Progenitor cell of endocrine pancreas (in vitro differentiated cells): ENCODE data around the gene FAM168B. TPM values are rescaled to one million over a fixed set of nuclear protein-coding genes. Genes with fewer than 3 reads are reported as not detected.

Experiments
- DNase-seq: peaks from one replicate; pipeline ENCODE4 v3.0.0; 2021; ENCODE audit warnings: low spot score; ENCODE audit not compliant: unreplicated experiment
- H3K27ac Mint-ChIP-seq: 2 replicates; pipeline ENCODE4 v1.8.0; 2021; ENCODE audit warnings: mild to moderate bottlenecking, moderate library complexity, mixed read lengths
- H3K27me3 Mint-ChIP-seq: 2 replicates; pipeline ENCODE4 v1.8.0; 2021; ENCODE audit warnings: mixed read lengths
- H3K36me3 Mint-ChIP-seq: 2 replicates; pipeline ENCODE4 v1.8.0; 2022; ENCODE audit warnings: mixed read lengths; ENCODE audit not compliant: insufficient read depth
- H3K4me1 Mint-ChIP-seq: 2 replicates; pipeline ENCODE4 v1.8.0; 2021; ENCODE audit warnings: low read depth, mixed read lengths
- H3K4me3 Mint-ChIP-seq: 2 replicates; pipeline ENCODE4 v1.8.0; 2021; ENCODE audit warnings: low read depth, mild to moderate bottlenecking, moderate library complexity, mixed read lengths
- H3K9me3 Mint-ChIP-seq: 2 replicates; pipeline ENCODE4 v1.8.0; 2021; ENCODE audit warnings: low read depth, mixed read lengths
- CTCF ChIP-seq: fragments of 200-600 bp; sonication (generic); IDR thresholded peaks from one replicate; pipeline ENCODE4 v1.5.0; 2021; ENCODE audit warnings: antibody characterized with exemption, mild to moderate bottlenecking; ENCODE audit not compliant: unreplicated experiment
- total RNA-seq: library from RNA; stranded (reverse); gene quantifications from 2 replicates; pipeline ENCODE4 v1.2.1, GENCODE V29; 2021

Gene FAM168B
- total RNA-seq, 1 donor from 2014 or later: 111 TPM

DNA sequence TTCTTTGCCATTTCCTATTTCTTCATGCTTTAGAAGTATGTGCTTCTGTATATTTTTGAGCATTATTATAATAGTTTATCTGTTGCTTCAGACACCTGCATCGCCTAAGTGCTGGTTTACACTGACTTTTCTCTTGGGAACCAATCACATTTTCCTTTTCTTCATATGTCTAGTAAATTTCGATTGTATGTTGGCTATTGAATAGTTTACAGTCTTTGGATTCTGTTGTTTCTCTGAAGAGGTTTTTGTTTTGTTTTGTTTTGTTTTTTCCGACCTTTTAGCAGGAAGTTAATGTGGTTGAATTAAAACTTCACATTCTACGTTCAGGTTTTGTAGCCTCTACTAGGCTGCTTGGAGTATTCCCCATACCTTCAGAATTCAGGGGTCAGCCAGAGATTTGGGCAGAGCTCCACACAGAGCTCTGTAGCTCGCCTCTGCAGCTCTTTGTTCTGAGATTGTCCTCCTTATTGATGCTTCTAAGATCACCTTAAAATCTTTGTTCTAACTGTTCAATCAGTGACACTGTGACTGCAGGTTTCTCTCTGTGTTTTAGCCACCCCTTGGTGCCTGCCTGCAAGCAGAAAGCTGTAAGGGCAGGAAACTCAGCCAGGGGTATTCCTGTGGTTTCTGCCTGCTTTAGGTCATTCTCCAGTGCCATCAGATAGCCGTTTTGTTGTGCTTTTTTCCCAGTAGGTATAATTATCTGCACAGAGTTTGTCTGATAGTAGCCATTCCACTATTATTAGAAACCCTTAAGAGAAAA is 83.4 kb downstream of the FAM168B start:
- Mint-ChIP-seq H3K9me3 (no peaks in the 10 kb centered on the region), H3K27me3 (peaks cover 27% of the 10 kb centered on the region), H3K36me3 (no peaks in the 10 kb centered on the region), H3K4me1 (no peaks in the 10 kb centered on the region), H3K4me3 (no peak overlapping the region), H3K27ac (no peak overlapping the region)
- no peak for TF ChIP-seq CTCF
- no peak for DNase-seq

DNA sequence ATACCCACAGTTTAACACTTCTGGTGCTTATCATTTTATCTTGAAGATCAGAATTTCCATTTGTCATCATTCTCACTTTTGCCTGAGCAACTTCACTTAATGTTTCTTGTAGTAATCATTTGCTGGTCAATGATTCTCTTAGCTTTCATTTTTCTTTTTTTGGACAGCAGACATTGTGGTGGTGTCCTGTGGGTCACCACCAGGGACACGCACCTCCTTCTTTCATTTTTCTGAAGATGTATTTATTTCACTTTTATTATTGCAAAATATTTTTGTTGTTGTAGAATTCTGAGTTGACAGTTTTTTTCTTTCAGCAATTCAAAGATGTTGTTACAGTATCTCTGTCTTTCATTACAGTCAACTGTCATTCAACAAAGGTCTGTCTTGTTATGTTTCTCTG is 84.3 kb downstream of the FAM168B start:
- Mint-ChIP-seq H3K27ac (no peak overlapping the region), H3K4me3 (no peak overlapping the region), H3K36me3 (no peaks in the 10 kb centered on the region), H3K27me3 (peaks cover 21% of the 10 kb centered on the region), H3K9me3 (no peaks in the 10 kb centered on the region), H3K4me1 (no peaks in the 10 kb centered on the region)
- DNase-seq: no peak
- TF ChIP-seq CTCF: no peak

DNA sequence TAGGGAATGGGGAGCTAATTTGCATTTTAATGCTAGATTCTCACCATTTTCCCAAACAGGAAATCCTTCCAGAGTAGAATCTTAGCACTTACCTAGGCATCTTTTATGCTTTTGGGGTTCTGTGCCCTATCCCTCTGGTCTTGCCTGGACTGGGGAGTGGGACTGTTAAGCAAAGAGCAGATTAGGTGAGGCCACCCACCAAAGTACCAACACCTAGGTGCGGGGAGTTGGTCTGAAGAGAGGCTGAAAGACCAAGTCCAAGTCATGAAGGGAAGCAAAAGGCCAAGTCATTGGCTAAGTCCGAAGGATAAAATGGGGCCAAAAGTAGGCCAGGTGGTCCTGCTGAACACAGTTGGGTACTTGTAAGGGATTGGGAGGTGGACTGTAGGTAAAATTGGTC is 86.7 kb downstream of the FAM168B start:
- H3K9me3 Mint-ChIP-seq: no peaks in the 10 kb centered on the region
- no peak overlapping the region for H3K4me3 Mint-ChIP-seq
- H3K27ac Mint-ChIP-seq: no peak overlapping the region
- DNase-seq: no peak
- TF ChIP-seq CTCF: no peak
- peaks cover 20% of the 10 kb centered on the region for H3K27me3 Mint-ChIP-seq
- H3K4me1 Mint-ChIP-seq: no peaks in the 10 kb centered on the region
- H3K36me3 Mint-ChIP-seq: no peaks in the 10 kb centered on the region

GRCh38 chr2:131005216-131005935 is 87.9 kb downstream of the FAM168B start:
- H3K9me3 Mint-ChIP-seq: no peaks in the 10 kb centered on the region
- no peak for TF ChIP-seq CTCF
- H3K36me3 Mint-ChIP-seq: no peaks in the 10 kb centered on the region
- H3K4me1 Mint-ChIP-seq: no peaks in the 10 kb centered on the region
- no peak overlapping the region for H3K27ac Mint-ChIP-seq
- H3K4me3 Mint-ChIP-seq: no peak overlapping the region
- DNase-seq: no peak
- peaks cover 9% of the 10 kb centered on the region for H3K27me3 Mint-ChIP-seq

DNA sequence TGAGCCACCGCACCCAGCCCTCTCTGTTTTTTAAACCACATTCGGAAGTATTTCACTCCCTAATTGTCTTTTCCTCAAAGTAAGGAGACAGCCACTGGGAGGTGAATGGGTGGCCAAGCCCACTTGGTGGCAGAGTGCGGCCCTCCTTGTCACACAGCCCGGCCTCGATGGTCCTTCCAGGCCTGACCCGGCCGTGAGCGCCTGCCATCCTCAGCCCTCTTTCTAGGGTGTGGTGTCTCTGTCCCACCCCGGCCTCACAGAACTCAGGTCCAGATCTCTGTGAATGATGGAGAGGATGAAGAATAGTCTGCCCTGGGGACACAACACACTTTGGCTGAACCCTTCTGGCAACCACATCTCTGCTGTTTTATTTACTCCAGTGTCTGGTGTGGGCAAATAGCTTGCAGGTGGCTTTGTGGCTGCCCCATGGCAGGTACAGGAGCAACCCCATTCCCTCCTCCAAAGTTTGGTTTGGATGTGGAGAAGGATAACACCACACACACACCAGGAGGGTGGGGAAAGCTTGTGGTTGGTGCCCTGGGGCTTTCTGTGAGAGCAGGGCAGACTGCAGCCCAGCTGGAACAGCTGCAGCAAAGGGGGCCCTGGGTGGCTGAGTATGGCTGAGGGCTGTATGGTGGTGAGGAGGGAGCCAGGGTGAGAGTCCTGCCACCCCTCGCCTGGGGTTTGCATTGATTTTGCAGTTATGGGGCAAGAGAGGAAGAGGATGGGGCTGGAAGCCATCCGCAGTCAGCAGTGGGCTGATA is 88.6 kb downstream of the FAM168B start:
- H3K27ac Mint-ChIP-seq: no peak overlapping the region
- H3K4me1 Mint-ChIP-seq: no peaks in the 10 kb centered on the region
- TF ChIP-seq CTCF: no peak
- H3K4me3 Mint-ChIP-seq: no peak overlapping the region
- no peaks in the 10 kb centered on the region for H3K36me3 Mint-ChIP-seq
- DNase-seq: no peak
- H3K27me3 Mint-ChIP-seq: peaks cover 6% of the 10 kb centered on the region
- H3K9me3 Mint-ChIP-seq: no peaks in the 10 kb centered on the region
